GM18508 (cell line): ENCODE results near the gene ANO6.

ENCODE experiments used
- ATAC-seq: cut with Tn5 transposase; IDR thresholded peaks from one replicate; pipeline ENCODE4 v1.9.1; 2021; ENCODE audit warnings: moderate number of reproducible peaks; ENCODE audit not compliant: insufficient read depth, unreplicated experiment

Gene ANO6

DNA sequence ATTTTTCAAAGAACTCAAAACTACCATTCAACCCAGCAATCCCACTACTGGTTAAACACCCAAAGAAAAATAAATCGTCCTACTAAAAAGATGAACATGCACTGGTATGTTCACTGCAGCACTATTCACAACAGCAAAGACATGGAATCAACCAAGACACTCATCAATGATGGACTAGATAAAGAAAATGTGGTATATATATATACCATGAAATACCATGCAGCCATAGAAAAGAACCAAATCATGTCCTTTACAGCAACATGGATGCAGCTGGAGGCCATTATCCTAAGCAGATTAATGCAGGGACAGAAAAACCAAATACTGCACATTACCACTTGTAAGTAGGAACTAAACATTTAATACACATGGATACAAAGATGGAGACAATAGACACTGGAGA, 3.8 kb upstream of the ANO6 start:
- ATAC-seq = no peak

DNA sequence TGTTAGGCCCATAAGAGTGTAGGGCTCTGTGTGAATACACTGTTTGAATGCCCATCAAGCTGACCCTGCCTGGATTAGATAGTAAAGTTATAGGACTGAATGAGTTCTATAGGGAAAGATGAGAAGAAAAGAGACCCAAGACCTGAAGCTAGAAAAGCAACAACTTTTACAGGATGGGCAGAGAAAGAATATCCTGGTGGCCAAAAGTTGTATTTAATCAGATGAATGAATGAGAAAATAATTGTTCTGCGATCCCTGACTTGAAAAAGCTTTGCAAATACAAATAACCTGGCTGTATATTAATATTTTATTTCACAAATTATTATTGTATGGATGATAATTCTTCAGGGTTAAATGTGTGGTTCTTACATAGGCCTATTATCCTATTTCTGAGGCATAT, 2.8 kb upstream of the ANO6 start:
- no peak for ATAC-seq

- ATAC-seq = no peak
Observed at GRCh38 chr12:45214071-45214470, 1.8 kb upstream of the ANO6 start.

GRCh38 chr12:45214749-45215418, 1.0 kb upstream of the ANO6 start:
- no peak for ATAC-seq

DNA sequence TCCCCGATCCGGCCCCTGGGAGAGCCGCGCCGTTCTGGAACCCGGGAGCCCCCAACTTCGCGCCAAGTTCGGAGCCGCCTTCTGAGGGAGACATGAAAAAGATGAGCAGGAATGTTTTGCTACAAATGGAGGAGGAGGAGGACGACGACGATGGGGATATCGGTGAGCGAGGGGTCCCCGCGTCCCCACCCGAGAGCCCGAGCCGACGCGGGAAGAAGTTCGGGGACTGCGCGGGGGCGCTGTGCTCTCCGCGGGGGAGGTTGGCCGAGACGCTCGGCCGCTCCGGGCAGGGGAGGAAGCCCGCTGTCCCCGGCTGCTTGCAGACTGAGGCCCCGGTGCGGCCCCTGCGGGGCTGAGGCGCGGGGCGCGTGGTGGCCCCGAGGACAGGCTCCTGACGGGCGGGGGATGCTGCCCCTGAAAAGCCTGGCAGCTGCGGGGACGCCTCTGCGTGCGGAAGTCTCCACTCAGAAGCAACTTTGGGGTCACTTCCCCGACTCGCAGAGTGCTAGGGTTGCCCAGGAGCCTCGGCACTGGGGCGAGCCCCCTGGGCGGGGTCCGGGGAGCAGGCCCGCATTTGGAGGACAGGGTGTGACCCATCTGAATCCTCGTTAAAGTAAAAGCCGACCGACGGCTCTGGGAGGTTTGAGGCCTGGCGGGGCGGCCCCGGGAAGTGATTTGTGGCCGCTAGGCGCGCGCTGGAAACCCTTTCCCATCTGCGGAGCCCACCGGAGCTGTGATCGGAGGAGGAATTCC, 511 bp downstream of the ANO6 start:
- ATAC-seq = peak; percentile 19

DNA sequence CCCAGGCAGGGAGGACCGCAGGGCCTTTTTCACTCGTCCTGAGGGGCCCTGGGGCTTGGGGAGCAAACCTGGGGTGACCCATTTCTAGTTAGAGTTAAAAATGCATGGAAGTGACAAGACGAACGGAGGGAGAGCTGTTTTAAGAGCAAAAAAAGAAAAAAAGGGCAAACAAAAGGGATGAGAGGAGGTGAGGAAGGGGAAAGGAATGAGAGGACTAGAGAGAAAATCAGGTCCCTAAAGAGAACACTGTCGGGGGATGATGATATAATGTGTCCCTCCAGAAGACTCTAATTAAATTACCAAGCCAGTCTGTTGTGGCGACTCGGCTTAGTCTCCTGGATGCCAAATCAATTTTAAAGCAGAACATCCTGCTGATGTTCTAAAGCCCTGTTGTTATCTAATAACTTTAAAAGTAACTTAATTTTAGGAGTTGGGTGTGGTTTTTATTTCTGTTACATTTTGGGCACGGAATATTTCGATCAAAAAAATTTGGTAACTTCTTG, 1.1 kb downstream of the ANO6 start:
- ATAC-seq = no peak

DNA sequence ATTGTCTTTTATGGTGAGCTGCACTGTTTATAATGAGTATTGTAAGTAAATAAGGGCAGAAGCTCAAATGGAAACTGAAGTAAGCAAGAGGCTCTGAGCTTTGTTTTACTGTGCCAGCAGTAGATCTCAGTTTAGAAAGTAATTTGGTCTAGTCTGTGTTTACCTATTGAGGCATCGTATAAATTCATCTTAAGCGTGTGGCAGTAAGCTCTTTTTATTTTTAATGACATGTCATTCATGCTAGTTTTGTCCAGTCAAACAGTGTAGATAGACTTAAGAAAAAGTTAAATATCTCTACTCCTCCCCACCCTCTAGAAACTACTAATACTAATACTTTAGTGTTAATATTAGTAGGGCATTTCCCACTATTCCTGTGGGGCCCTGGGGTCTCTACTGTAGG, 2.0 kb downstream of the ANO6 start:
- no peak for ATAC-seq

GRCh38 chr12:45219621-45220020, 3.7 kb downstream of the ANO6 start:
- ATAC-seq = no peak

- no peak for ATAC-seq
Observed at GRCh38 chr12:45220363-45220931, 4.6 kb downstream of the ANO6 start.

DNA sequence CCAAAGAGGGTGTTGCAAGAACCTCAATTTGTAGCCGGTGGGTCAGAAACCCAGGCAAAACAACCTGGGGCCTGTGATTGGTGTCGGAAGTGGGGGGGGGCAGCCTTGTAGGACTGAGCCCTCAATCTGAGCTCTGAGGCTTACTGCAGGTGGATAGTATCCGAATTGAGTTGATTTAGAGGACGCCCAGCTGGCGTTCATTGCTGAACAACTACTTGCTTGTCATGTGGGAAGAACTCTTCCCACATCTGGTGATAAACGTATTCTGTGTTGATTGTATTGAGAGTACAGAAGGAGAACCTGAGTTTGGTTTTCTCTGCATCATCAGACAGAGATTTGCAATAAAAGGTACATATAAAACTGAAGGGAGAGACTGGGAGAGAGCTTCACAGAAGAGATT, 5.1 kb downstream of the ANO6 start:
- no peak for ATAC-seq

GRCh38 chr12:45223868-45224267, 8.0 kb downstream of the ANO6 start:
- ATAC-seq = no peak

GRCh38 chr12:45224311-45224710, 8.4 kb downstream of the ANO6 start:
- no peak for ATAC-seq

- ATAC-seq = no peak
Observed at GRCh38 chr12:45226021-45226420, 10.1 kb downstream of the ANO6 start.

DNA sequence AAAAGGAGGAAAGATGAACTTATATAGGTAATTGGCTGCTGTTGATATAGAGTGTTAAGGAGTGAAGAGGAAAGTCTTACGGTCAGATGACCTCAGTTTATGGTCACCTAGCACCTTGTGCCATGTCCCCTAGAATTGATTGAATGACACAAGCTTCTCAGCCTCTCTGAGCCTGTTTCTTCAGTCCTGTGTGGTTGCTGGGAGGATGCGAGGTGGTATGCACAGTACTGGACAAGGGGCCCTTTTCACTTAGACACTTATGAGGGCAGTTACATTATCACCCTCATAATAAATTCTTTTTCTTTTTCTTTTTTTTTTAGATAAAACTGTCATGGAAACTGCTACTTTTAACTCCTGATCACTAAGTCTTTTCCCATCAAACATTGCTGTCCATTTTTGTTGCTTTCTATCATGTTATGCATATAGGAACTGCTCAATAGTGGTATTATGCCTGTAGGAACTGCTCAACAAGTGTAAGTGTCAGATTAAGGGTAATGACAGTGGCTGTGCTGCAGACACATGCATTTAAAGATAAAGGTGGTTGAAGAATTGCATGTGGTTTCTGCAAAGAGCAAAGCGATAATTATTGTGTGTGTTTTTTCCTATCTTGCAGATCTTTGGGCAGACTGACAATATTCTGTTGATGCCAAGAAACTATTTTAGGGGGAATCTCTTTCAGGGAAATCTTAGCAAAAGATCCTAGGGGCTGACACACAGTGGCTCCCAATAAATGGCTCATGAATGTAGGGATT, 11.6 kb downstream of the ANO6 start:
- no peak for ATAC-seq

GRCh38 chr12:45231515-45232145, 15.7 kb downstream of the ANO6 start:
- ATAC-seq = no peak

GRCh38 chr12:45232146-45232755, 16.4 kb downstream of the ANO6 start:
- no peak for ATAC-seq

DNA sequence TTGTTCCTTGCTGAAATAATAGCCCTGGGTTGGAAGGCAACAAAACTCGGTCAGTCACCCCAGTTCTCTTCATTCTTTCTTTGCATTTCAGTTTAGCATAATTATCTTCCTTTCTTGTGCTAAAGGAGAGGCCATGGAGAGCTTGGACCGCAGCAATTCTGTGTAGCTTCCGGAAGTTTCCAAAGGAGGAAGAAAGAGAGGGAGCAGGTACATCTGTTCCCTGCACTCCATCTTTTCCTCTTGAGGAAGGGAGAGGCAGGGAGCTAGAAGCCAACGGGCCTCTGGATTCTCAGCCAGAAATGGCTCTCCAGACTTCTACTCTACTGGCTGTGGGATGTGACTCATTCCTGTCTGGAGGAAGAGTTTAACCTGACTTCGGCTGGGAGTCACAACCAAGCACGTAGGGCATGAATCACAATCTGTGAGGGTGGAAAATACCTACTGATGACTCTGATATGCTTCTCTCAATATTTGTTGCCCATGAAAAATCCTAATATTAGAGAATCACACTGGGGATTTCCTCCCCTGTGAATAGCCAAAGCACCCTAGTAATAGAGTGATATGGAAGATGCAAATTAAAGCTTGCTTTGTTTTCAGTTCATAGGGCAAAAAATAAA, 17.0 kb downstream of the ANO6 start:
- ATAC-seq = peak; percentile 43

DNA sequence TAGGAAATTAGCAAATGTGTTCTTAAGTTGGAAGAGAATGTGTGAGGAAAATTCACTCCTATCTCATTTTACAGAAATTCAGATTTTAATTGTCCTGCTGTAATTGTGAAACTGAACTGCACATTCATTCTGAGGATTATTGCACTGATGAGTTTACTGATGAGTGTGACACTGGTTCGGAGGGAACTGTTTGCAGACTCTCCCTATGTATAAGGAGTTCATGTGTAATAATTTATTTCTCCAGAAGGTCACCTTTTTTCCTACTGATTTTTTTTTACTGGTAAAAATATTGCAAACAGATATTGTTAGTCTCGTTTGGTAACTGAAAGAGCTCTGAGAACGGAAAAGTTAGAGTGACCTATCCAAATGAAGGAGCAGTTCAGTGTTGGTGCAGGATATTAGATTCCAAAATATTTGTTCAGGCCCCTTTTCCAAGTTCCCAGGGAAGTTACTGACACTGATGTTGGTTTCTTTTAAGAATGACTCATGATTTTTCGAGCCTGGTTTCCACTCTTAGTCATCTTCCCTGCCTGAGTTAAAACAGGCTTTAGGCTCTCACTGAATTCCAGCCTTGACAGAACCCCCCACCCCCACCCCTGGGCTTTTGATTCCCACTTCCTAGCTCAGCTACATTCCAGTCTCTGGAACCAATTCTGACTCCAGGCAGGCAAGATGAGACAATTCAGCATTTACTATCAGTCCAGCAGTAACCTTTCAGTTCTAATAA, 18.4 kb downstream of the ANO6 start:
- peak; percentile 42 for ATAC-seq
